ENCODE data around the gene SLC25A24. TPM values are rescaled to one million over a fixed set of nuclear protein-coding genes. Genes with fewer than 3 reads are reported as not detected.
"Not testable (repeated sequence)": the region's sequence is repeated elsewhere in the genome, so short reads cannot be mapped to it uniquely, and the experiment has no call there.

Gene SLC25A24
- total RNA-seq, 2 experiments from 2014 or later, result 13.6 to 15.4 TPM

- no peak overlapping the region for H3K27ac Mint-ChIP-seq
- DNase-seq (no peak), ATAC-seq (no peak)
- peaks cover 23% of the 10 kb centered on the region for H3K36me3 Mint-ChIP-seq (ENCODE audit: low read depth)
- no peaks in the 10 kb centered on the region for H3K4me1 Mint-ChIP-seq
- H3K9me3 Mint-ChIP-seq (ENCODE audit: low read depth), result no peaks in the 10 kb centered on the region
- ChIA-PET CTCF (no interaction called here), POLR2A (no interaction called here)
- intact Hi-C loops (cut with DNase I, micrococcal nuclease), result no loop called here
- H3K27me3 Mint-ChIP-seq, result no peaks in the 10 kb centered on the region
- H3K4me3 Mint-ChIP-seq, result no peak overlapping the region
Measured at GRCh38 chr1:108152782-108153222, 47.3 kb downstream of the SLC25A24 start.

GRCh38 chr1:108151548-108151947 is 48.6 kb downstream of the SLC25A24 start:
- ChIA-PET CTCF (interaction anchor here (0.6 to 1.4 kb wide), 2 partner anchors 119 to 369 kb away, joined by 4 to 5 read pairs; no protein-coding TSS in a partner anchor), POLR2A (no interaction called here)
- no peak for DNase-seq
- Mint-ChIP-seq H3K27me3 (no peaks in the 10 kb centered on the region), H3K4me3 (no peak overlapping the region), H3K9me3 (ENCODE audit: low read depth) (no peaks in the 10 kb centered on the region), H3K4me1 (no peaks in the 10 kb centered on the region), H3K27ac (no peak overlapping the region), H3K36me3 (ENCODE audit: low read depth) (peaks cover 30% of the 10 kb centered on the region)
- no peak for ATAC-seq
- intact Hi-C loops (cut with DNase I, micrococcal nuclease), result no loop called here

GRCh38 chr1:108149796-108150467 is 50.2 kb downstream of the SLC25A24 start:
- intact Hi-C loops (cut with DNase I, micrococcal nuclease), result no loop called here
- Mint-ChIP-seq H3K27ac (no peak overlapping the region), H3K9me3 (ENCODE audit: low read depth) (no peaks in the 10 kb centered on the region), H3K4me1 (no peaks in the 10 kb centered on the region), H3K4me3 (no peak overlapping the region), H3K36me3 (ENCODE audit: low read depth) (peaks cover 38% of the 10 kb centered on the region), H3K27me3 (no peaks in the 10 kb centered on the region)
- ChIA-PET POLR2A (no interaction called here), CTCF (no interaction called here)
- ATAC-seq, result no peak
- no peak for DNase-seq

GRCh38 chr1:108144569-108144968 is 55.6 kb downstream of the SLC25A24 start:
- POLR2A ChIA-PET; H3K4me3 Mint-ChIP-seq; H3K9me3 Mint-ChIP-seq (ENCODE audit: low read depth); CTCF ChIA-PET; ATAC-seq; H3K27me3 Mint-ChIP-seq; DNase-seq; H3K27ac Mint-ChIP-seq; H3K4me1 Mint-ChIP-seq; intact Hi-C loops (cut with DNase I, micrococcal nuclease): not testable (repeated sequence)
- H3K36me3 Mint-ChIP-seq (ENCODE audit: low read depth), result peaks cover 46% of the 10 kb centered on the region

GRCh38 chr1:108142773-108143394 is 57.3 kb downstream of the SLC25A24 start:
- ATAC-seq, result no peak
- Mint-ChIP-seq H3K4me3 (no peak overlapping the region), H3K9me3 (ENCODE audit: low read depth) (no peaks in the 10 kb centered on the region), H3K27me3 (no peaks in the 10 kb centered on the region), H3K4me1 (peaks cover 2% of the 10 kb centered on the region), H3K27ac (no peak overlapping the region), H3K36me3 (ENCODE audit: low read depth) (peaks cover 42% of the 10 kb centered on the region)
- POLR2A ChIA-PET, result no interaction called here
- CTCF ChIA-PET, result no interaction called here
- DNase-seq, result no peak
- intact Hi-C loops (cut with DNase I, micrococcal nuclease), result no loop called here

- Mint-ChIP-seq H3K27ac (no peak overlapping the region), H3K27me3 (no peaks in the 10 kb centered on the region), H3K4me1 (peaks cover 2% of the 10 kb centered on the region), H3K9me3 (ENCODE audit: low read depth) (no peaks in the 10 kb centered on the region), H3K36me3 (ENCODE audit: low read depth) (peaks cover 42% of the 10 kb centered on the region), H3K4me3 (no peak overlapping the region)
- ATAC-seq (no peak), DNase-seq (no peak)
- CTCF ChIA-PET, result interaction anchor here (1.0 to 2.5 kb wide), 2 partner anchors 16 to 18 kb away, joined by 3 to 10 read pairs; no protein-coding TSS in a partner anchor
- POLR2A ChIA-PET, result interaction anchor here (0.5 kb wide), 1 partner anchor 1968 kb away, joined by 3 read pairs; no protein-coding TSS in a partner anchor
- intact Hi-C loops (cut with DNase I, micrococcal nuclease), result no loop called here
Measured at GRCh38 chr1:108142258-108142657, 57.9 kb downstream of the SLC25A24 start.

GRCh38 chr1:108141621-108142020 is 58.5 kb downstream of the SLC25A24 start:
- Mint-ChIP-seq H3K4me3 (no peak overlapping the region), H3K4me1 (peaks cover 2% of the 10 kb centered on the region), H3K27me3 (no peaks in the 10 kb centered on the region), H3K36me3 (ENCODE audit: low read depth) (peaks cover 35% of the 10 kb centered on the region), H3K27ac (no peak overlapping the region), H3K9me3 (ENCODE audit: low read depth) (no peaks in the 10 kb centered on the region)
- CTCF ChIA-PET, result interaction anchor here (1.0 to 2.5 kb wide), 2 partner anchors 15 to 17 kb away, joined by 3 to 10 read pairs; no protein-coding TSS in a partner anchor
- DNase-seq (peak; percentile 19), ATAC-seq (peak; percentile 53)
- intact Hi-C loops (cut with DNase I, micrococcal nuclease), result no loop called here
- POLR2A ChIA-PET, result interaction anchor here (0.5 kb wide), 1 partner anchor 1967 kb away, joined by 3 read pairs; no protein-coding TSS in a partner anchor

- POLR2A ChIA-PET, result no interaction called here
- peaks cover 2% of the 10 kb centered on the region for H3K4me1 Mint-ChIP-seq
- no peaks in the 10 kb centered on the region for H3K27me3 Mint-ChIP-seq
- H3K36me3 Mint-ChIP-seq (ENCODE audit: low read depth), result peaks cover 29% of the 10 kb centered on the region
- H3K4me3 Mint-ChIP-seq, result no peak overlapping the region
- DNase-seq (no peak), ATAC-seq (no peak)
- no peak overlapping the region for H3K27ac Mint-ChIP-seq
- H3K9me3 Mint-ChIP-seq (ENCODE audit: low read depth), result no peaks in the 10 kb centered on the region
- intact Hi-C loops (cut with DNase I, micrococcal nuclease), result no loop called here
- CTCF ChIA-PET, result interaction anchor here (0.6 to 2.5 kb wide), 2 partner anchors 16 to 359 kb away, joined by 3 to 10 read pairs; no protein-coding TSS in a partner anchor
Measured at GRCh38 chr1:108140936-108141335, 59.2 kb downstream of the SLC25A24 start.

- Mint-ChIP-seq H3K4me3 (no peak overlapping the region), H3K36me3 (ENCODE audit: low read depth) (peaks cover 25% of the 10 kb centered on the region), H3K27me3 (no peaks in the 10 kb centered on the region), H3K9me3 (ENCODE audit: low read depth) (no peaks in the 10 kb centered on the region), H3K27ac (no peak overlapping the region), H3K4me1 (peaks cover 2% of the 10 kb centered on the region)
- intact Hi-C loops (cut with DNase I, micrococcal nuclease), result no loop called here
- ChIA-PET POLR2A (no interaction called here), CTCF (interaction anchor here (2.4 to 2.5 kb wide), 2 partner anchors 16 to 357 kb away, joined by 7 to 10 read pairs; no protein-coding TSS in a partner anchor)
- ATAC-seq (no peak), DNase-seq (no peak)
Measured at GRCh38 chr1:108140177-108140576, 60.0 kb downstream of the SLC25A24 start.

- POLR2A ChIA-PET; H3K9me3 Mint-ChIP-seq (ENCODE audit: low read depth); DNase-seq; intact Hi-C loops (cut with DNase I, micrococcal nuclease); H3K4me3 Mint-ChIP-seq; H3K27me3 Mint-ChIP-seq; H3K4me1 Mint-ChIP-seq; H3K27ac Mint-ChIP-seq; ATAC-seq: not testable (repeated sequence)
- peaks cover 24% of the 10 kb centered on the region for H3K36me3 Mint-ChIP-seq (ENCODE audit: low read depth)
- CTCF ChIA-PET, result interaction anchor here (0.6 to 2.5 kb wide), 4 partner anchors 11 to 357 kb away, joined by 3 to 10 read pairs (median 5); no protein-coding TSS in a partner anchor
Measured at GRCh38 chr1:108139555-108139954, 60.6 kb downstream of the SLC25A24 start.

GRCh38 chr1:108133148-108133547 is 67.0 kb downstream of the SLC25A24 start:
- intact Hi-C loops (cut with DNase I, micrococcal nuclease); H3K4me3 Mint-ChIP-seq; H3K9me3 Mint-ChIP-seq (ENCODE audit: low read depth); H3K27ac Mint-ChIP-seq; H3K4me1 Mint-ChIP-seq; DNase-seq; POLR2A ChIA-PET; H3K27me3 Mint-ChIP-seq; CTCF ChIA-PET; ATAC-seq: not testable (repeated sequence)
- H3K36me3 Mint-ChIP-seq (ENCODE audit: low read depth), result peaks cover 15% of the 10 kb centered on the region

- peaks cover 11% of the 10 kb centered on the region for H3K36me3 Mint-ChIP-seq (ENCODE audit: low read depth)
- POLR2A ChIA-PET, result not testable (repeated sequence)
Measured at GRCh38 chr1:108132367-108132766, 67.8 kb downstream of the SLC25A24 start.

More at GRCh38 chr1:108132367-108132766, 67.8 kb downstream of the SLC25A24 start:
- DNase-seq; H3K9me3 Mint-ChIP-seq (ENCODE audit: low read depth); H3K27ac Mint-ChIP-seq; H3K27me3 Mint-ChIP-seq; H3K4me3 Mint-ChIP-seq; intact Hi-C loops (cut with DNase I, micrococcal nuclease); H3K4me1 Mint-ChIP-seq; ATAC-seq; CTCF ChIA-PET: not testable (repeated sequence)
